OCI-LY1 (cell line): ENCODE data around the gene SPTB.
"Not testable (repeated sequence)": the region's sequence is repeated elsewhere in the genome, so short reads cannot be mapped to it uniquely, and the experiment has no call there.

Experiments
- H2AFZ ChIP-seq: fragments of 200-600 bp; sonication (generic), shearing (Covaris generic); 2 replicates; pipeline ENCODE4 v1.6.0; 2014; ENCODE audit warnings: antibody characterized with exemption, mild to moderate bottlenecking, low read length
- H3F3A ChIP-seq: fragments of 200-600 bp; sonication (generic), shearing (Covaris generic); 2 replicates; pipeline ENCODE4 v1.6.0; 2014; ENCODE audit warnings: mild to moderate bottlenecking, antibody characterized with exemption, low read length, moderate library complexity; ENCODE audit not compliant: insufficient read depth
- H3K27ac ChIP-seq: fragments of 200-600 bp; sonication (generic); 2 replicates; pipeline ENCODE4 v1.5.1; 2014; ENCODE audit warnings: low read length, mixed run types, mild to moderate bottlenecking, low read depth; ENCODE audit not compliant: poor library complexity, severe bottlenecking
- H3K27me3 ChIP-seq: fragments of 200-600 bp; sonication (generic); 2 replicates; pipeline ENCODE4 v1.6.0; 2014; ENCODE audit warnings: antibody characterized with exemption, mild to moderate bottlenecking, low read length, moderate library complexity; ENCODE audit not compliant: insufficient read depth
- H3K36me3 ChIP-seq: fragments of 200-600 bp; sonication (generic); 2 replicates; pipeline ENCODE4 v1.6.1; 2014; ENCODE audit warnings: mild to moderate bottlenecking, antibody characterized with exemption, low read length, moderate library complexity, mixed read lengths; ENCODE audit not compliant: insufficient read depth
- H3K4me1 ChIP-seq: fragments of 200-600 bp; sonication (generic); 2 replicates; pipeline ENCODE4 v1.5.1; 2014; ENCODE audit warnings: mild to moderate bottlenecking, low read length, moderate library complexity; ENCODE audit not compliant: insufficient read depth, severe bottlenecking
- H3K4me2 ChIP-seq: fragments of 200-600 bp; sonication (generic), shearing (Covaris generic); 2 replicates; pipeline ENCODE4 v1.6.1; 2014; ENCODE audit warnings: low read length
- H3K4me3 ChIP-seq: fragments of 200-600 bp; sonication (generic); 2 replicates; pipeline ENCODE4 v1.5.1; 2014; ENCODE audit warnings: low read length, low read depth, mild to moderate bottlenecking, mixed read lengths; ENCODE audit not compliant: poor library complexity, severe bottlenecking
- H3K79me2 ChIP-seq: fragments of 200-600 bp; shearing (Covaris generic); 2 replicates; pipeline ENCODE4 v1.6.1; 2016; ENCODE audit warnings: mixed run types, low read length, mixed read lengths; ENCODE audit not compliant: insufficient read depth
- H3K9ac ChIP-seq: fragments of 200-600 bp; sonication (generic), shearing (Covaris generic); 2 replicates; pipeline ENCODE4 v1.6.1; 2014; ENCODE audit warnings: mild to moderate bottlenecking, low read length, mixed read lengths
- H3K9me2 ChIP-seq: fragments of 200-600 bp; sonication (generic), shearing (Covaris generic); 2 replicates; pipeline ENCODE4 v1.6.1; 2014; ENCODE audit warnings: low read depth, mild to moderate bottlenecking, low read length, mixed read lengths
- H3K9me3 ChIP-seq: fragments of 200-600 bp; shearing (Covaris generic); 2 replicates; pipeline ENCODE4 v1.6.1; 2014; ENCODE audit warnings: low read length, mixed read lengths
- H4K20me1 ChIP-seq: fragments of 200-600 bp; sonication (generic), shearing (Covaris generic); 2 replicates; pipeline ENCODE4 v1.6.0; 2016; ENCODE audit warnings: mild to moderate bottlenecking, low read length; ENCODE audit not compliant: insufficient read depth
- CTCF ChIP-seq: fragments of 200-600 bp; sonication (generic), shearing (Covaris generic); IDR thresholded peaks from 2 replicates; pipeline ENCODE4 v1.5.1; 2017; ENCODE audit warnings: mild to moderate bottlenecking, antibody characterized with exemption, low read length, moderate library complexity, mixed read lengths
- EZH2 ChIP-seq: fragments of 200-600 bp; sonication (generic), shearing (Covaris generic); IDR thresholded peaks from 2 replicates; pipeline ENCODE4 v1.8.0; 2017; ENCODE audit warnings: borderline replicate concordance, mixed run types, mild to moderate bottlenecking, antibody characterized with exemption, low read length, moderate library complexity, mixed read lengths

Gene SPTB

GRCh38 chr14:64807551-64807950, 72.2 kb downstream of the SPTB start:
- Histone ChIP-seq H3K9me2 (no peaks in the 10 kb centered on the region), H3K9ac (no peak overlapping the region), H3K4me3 (no peak overlapping the region), H3K4me2 (no peak overlapping the region), H4K20me1 (no peaks in the 10 kb centered on the region), H3K4me1 (no peaks in the 10 kb centered on the region), H3K27me3 (no peaks in the 10 kb centered on the region), H3K36me3 (no peaks in the 10 kb centered on the region), H3F3A (no peaks in the 10 kb centered on the region), H2AFZ (no peak overlapping the region), H3K27ac (no peak overlapping the region), H3K79me2 (no peaks in the 10 kb centered on the region), H3K9me3 (no peaks in the 10 kb centered on the region)
- no peak for TF ChIP-seq CTCF
- no peak for TF ChIP-seq EZH2

DNA sequence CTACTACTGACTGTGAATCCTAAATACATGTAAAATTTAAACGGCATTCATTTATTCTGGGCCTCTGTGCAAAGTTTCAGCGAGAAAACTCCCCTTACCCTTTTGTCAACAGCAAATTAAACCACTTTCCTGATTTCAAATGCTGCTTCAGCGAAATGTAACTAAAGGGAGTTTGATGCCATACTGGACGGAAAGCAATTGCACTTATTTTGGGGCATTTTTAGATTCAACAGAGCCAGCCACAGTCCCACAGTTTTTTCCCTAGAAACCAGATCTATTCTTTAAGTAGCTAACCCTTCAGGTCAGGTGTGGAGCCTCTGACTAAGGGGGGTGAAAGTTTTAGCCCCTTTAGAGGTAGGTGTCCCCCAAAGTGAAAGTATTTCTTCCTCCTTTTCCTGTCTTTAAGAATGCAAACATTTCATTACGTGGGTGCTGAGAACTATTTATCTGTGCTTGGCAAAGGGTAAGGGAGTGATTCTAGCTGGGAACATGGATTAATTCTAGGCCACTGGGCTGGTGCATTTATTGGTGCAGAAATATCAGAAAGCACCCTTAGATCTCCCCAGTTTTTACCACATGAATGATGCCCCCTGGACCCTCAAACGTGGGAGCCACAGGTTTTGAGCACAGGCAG, 72.7 kb downstream of the SPTB start:
- no peaks in the 10 kb centered on the region for H3K9me2 ChIP-seq
- H3K79me2 ChIP-seq: no peaks in the 10 kb centered on the region
- no peaks in the 10 kb centered on the region for H3K27me3 ChIP-seq
- no peak overlapping the region for H3K9ac ChIP-seq
- no peak for TF ChIP-seq CTCF
- no peak for TF ChIP-seq EZH2
- H3K27ac ChIP-seq: no peak overlapping the region
- H3K4me2 ChIP-seq: no peak overlapping the region
- no peaks in the 10 kb centered on the region for H3F3A ChIP-seq
- no peaks in the 10 kb centered on the region for H3K9me3 ChIP-seq
- no peaks in the 10 kb centered on the region for H3K36me3 ChIP-seq
- H3K4me3 ChIP-seq: no peak overlapping the region
- no peak overlapping the region for H2AFZ ChIP-seq
- no peaks in the 10 kb centered on the region for H3K4me1 ChIP-seq
- H4K20me1 ChIP-seq: no peaks in the 10 kb centered on the region

DNA sequence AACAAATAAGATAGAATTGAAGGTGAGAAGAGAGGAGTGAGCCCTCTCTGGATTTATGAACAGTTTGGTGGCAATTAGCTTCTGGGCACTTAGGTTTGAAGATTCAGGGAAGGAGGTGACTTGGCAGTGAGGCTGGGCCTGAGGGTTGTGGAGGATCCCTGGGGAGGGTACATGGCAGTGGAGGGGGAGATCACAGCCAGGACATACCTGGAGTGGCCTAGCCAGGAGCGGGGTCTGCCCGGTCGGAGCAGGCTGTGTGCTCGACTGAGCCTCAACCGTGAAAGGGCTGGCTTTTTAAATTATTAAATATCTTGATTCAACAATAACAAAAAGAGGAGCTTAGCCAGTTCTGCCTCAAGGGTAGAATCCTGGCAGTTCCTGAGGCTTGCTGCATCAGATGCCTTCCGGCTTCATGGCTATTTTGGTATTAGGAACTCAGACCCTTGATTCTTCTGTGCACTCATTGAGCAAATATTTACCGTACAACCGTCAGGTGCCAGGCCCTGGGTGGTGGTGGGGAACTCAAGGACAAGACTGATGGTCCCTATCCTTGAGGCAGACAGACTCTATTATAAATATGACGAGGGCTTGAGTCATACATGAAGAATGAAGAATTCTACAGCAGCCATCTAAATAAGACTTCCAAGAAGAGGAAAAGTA, 73.4 kb downstream of the SPTB start:
- Histone ChIP-seq H3K9me3 (no peaks in the 10 kb centered on the region), H3K36me3 (no peaks in the 10 kb centered on the region), H3K79me2 (no peaks in the 10 kb centered on the region), H3K4me1 (no peaks in the 10 kb centered on the region), H3K9ac (no peak overlapping the region), H3K9me2 (no peaks in the 10 kb centered on the region), H3K4me3 (no peak overlapping the region), H3K27ac (no peak overlapping the region), H3K27me3 (no peaks in the 10 kb centered on the region), H3F3A (no peaks in the 10 kb centered on the region), H4K20me1 (no peaks in the 10 kb centered on the region), H3K4me2 (no peak overlapping the region), H2AFZ (no peak overlapping the region)
- no peak for TF ChIP-seq EZH2
- TF ChIP-seq CTCF: no peak

GRCh38 chr14:64805646-64806045, 74.1 kb downstream of the SPTB start:
- H3K4me3 ChIP-seq, H3K27me3 ChIP-seq, H3K9me2 ChIP-seq, H3K4me1 ChIP-seq, H3K9me3 ChIP-seq, H4K20me1 ChIP-seq, H3K27ac ChIP-seq, H3K79me2 ChIP-seq, H3K36me3 ChIP-seq, H3F3A ChIP-seq, H3K4me2 ChIP-seq, H2AFZ ChIP-seq, H3K9ac ChIP-seq: not testable (repeated sequence)
